ENCODE data around the gene GNG12.

GRCh38 chr1:67748630-67749029 lies 84.6 kb downstream of the GNG12 start:
- TF ChIP-seq CTCF (IDR thresholded peaks at IDR 0.05) (no peak), JUN (CRISPR knock-in tag; IDR thresholded peaks at IDR 0.05) (no peak), ETV6 (CRISPR knock-in tag; IDR thresholded peaks at IDR 0.05) (no peak), CREB1 (CRISPR knock-in tag; IDR thresholded peaks at IDR 0.05) (no peak), ZSCAN18 (CRISPR knock-in tag; IDR thresholded peaks at IDR 0.05) (no peak), NFYB (CRISPR knock-in tag; conservative IDR thresholded peaks at IDR 0.05; ENCODE audit: low read depth) (no peak), NR3C1 (CRISPR knock-in tag; conservative IDR thresholded peaks at IDR 0.05; ENCODE audit: low read depth) (no peak), EMX1 (CRISPR knock-in tag; IDR thresholded peaks at IDR 0.05) (no peak), ZNF512 (CRISPR knock-in tag; IDR thresholded peaks at IDR 0.05; ENCODE audit: borderline replicate concordance) (no peak), NR2C2 (CRISPR knock-in tag; IDR thresholded peaks at IDR 0.05) (no peak)
